A549 (cell line): ENCODE measurements around the gene FAM162A.

Source experiments
- CTCF ChIP-seq: fragments of >200 bp; sonication (Bioruptor Twin); formaldehyde crosslinking; IDR thresholded peaks from 3 replicates; pipeline ENCODE4 v1.5.1; 2016
- ESRRA ChIP-seq: fragments of 150-350 bp; IDR thresholded peaks from 2 replicates; pipeline ENCODE4 v1.6.1; 2014; ENCODE audit warnings: mild to moderate bottlenecking, low read length, borderline replicate concordance
- JUNB ChIP-seq: fragments of >200 bp; sonication (Bioruptor Twin); formaldehyde crosslinking; IDR thresholded peaks from 2 replicates; pipeline ENCODE4 v1.6.1; 2016
- MAX ChIP-seq: IDR thresholded peaks from 2 replicates; pipeline ENCODE4 v1.6.1; 2012
- POLR2A ChIP-seq: IDR thresholded peaks from 2 replicates; pipeline ENCODE4 v1.6.1; 2012; ENCODE audit warnings: mild to moderate bottlenecking, low read length

- TF ChIP-seq CTCF (no peak), JUNB (no peak), MAX (no peak), ESRRA (no peak), POLR2A (no peak)
Measured at GRCh38 chr3:122387709-122388108, 3.7 kb downstream of the FAM162A start.
